ENCODE data around the gene TGFB1.
A peak's percentile ranks its signal among the peaks of the same experiment; 100 is the strongest.
"Not testable (repeated sequence)": the region's sequence is repeated elsewhere in the genome, so short reads cannot be mapped to it uniquely, and the experiment has no call there.

TGFB1 gene

GRCh38 chr19:41369769-41370168 lies 16.0 kb upstream of the TGFB1 start:
- no peak for DNase-seq (ENCODE audit: low read depth)

DNA sequence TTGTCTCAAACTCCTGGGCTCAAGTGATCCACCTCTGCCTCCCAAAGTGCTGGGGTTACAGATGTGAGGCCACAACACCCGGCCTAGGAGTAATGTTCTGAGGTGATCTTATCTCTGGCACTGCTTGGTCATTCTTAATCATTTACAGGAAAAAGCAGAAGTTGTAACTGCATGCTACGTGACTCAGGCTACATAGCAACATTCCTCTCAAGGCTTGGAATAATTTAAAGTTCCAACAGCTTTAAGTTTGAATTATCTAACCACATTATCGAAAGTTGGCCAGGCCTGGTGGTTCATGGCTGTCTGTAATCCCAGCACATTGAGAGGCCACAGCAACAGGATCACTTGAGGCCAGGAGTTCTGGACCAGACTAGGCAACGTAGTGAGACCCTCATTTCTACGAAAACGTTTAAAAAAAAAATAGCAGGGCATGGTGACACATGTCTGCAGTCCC lies 14.2 kb upstream of the TGFB1 start:
- DNase-seq (ENCODE audit: low read depth) = no peak

DNA sequence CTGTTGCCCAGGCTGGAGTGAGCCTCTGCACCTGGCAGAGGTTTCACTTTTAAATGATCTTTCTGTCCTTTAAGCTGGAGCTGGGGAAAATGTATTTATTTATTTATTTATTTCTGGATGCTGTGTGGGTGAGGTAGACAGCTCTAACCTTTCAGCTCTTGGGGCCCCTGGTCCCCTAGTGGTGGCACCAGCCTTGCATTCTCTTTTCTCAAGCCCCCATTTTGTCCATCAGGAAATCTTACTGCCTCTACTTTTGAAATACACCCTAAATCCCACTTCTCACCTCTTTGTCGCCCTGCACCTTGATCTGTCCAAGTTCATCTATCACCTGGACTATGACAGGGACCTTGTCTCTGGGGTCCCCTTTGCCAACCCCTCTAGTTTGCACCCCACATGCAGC lies 12.4 kb upstream of the TGFB1 start:
- DNase-seq (ENCODE audit: low read depth) = no peak

- no peak for DNase-seq (ENCODE audit: low read depth)
Observed at GRCh38 chr19:41364524-41365391, 11.0 kb upstream of the TGFB1 start.

DNA sequence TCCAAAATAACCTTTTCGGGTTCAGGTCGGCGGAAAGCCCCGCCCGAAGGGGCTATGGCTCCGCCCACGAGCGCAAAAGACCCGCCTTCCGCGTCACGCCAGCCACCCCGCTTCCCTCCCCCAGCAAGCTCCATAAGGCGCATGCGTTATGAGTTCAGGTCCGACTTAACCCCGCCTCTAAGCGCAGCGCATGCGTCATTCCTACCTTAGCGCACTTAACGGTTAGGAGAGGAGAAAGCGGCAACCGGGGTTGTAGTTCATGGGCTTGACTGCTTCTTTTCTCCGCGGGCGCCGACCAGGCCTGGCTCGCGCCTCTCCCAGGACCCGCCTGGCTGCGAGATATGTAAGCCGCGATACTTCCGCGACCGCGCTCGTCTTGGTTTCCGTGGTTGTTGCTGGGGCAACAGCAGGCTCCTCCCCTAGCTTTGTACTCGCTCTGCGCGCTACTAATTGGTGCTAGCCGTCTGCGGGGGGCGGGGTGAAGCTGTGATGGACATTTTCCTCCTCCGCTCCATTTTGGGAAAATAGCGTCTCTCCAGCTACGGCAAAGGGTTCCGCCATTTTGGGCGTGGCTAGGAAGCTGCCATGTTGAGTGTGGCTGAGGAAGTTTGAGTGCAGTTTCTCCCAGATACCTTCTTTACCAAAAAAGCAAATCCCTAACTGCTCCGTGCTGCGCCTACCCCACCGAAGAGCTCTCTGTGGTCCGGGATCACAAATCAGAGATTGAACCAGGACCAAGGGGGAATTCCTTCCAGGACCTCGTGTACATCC lies 10.2 kb upstream of the TGFB1 start, which contains the start of gene B9D2:
Gene B9D2, minus strand, starts transcription at position 397 of the 771 bp plus-strand sequence. CDS start 630 bp downstream, outside the sequence.
- DNase-seq (ENCODE audit: low read depth) = peak; percentile 95

DNA sequence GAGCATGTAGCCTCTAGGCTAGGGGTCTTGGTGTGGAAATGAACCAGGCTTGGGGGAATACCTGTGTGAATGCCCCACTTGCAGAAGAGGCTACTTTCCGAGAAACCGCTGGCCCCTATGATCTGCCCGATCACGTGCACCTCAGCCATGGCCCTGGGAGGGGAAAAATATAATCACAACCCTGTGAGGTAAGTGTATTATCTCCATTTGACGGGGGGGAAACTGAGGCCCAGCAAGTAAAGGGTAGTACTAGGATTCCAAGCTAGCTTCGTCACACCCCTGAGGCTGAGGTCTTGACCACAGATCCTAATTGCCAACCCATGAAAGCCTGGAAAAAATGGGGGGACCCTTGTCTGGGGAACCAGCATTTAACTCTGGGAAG lies 9.6 kb upstream of the TGFB1 start:
- DNase-seq (ENCODE audit: low read depth) = no peak

DNA sequence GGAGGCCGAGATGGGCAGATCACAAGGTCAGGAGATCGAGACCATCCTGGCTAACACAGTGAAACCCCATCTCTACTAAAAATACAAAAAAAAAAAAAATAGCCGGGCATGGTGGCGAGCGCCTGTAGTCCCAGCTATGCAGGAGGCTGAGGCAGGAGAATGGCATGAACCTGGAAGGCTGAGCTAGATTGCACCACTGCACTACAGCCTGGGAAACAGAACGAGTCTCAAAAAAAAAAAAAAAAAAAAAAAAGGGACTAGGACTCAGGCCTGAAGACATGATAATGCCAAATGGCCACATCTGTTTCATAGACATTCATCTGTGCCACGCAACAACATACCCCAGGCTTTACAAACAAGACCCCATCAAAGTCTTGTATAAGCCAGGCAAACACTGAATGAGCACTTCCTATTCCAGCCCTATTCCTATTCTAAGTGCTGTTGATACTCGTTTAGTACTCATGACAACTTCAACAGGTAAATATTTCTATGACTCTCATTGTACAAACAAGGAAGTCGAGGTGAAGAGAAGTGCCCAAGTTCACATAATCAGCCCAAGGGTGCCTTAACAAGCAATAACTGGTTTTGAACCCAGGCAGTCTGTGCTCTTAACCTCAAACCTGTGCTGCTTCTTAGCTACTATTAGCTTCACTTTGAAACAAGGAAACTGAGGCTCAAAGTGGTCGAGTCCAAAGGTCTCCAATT lies 8.6 kb upstream of the TGFB1 start:
- DNase-seq (ENCODE audit: low read depth) = no peak

DNA sequence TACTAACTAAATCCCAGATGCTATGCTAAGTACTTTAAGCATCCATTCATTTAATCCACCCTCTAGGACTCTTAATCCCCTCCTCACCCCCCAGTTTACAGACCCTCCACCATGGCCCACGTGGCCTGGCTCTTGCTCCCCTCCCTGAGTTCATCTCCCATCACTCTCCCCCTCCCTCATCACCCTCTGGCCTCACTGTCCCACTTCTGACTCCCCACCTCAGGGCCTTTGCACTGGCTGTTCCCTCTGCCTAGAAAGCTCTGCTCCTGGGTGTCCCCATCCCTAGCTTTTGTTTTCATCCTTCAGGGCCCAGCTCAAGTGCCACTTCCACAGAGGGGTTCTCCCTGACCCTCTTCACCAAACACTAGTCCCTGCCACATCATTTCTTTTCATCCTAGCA lies 6.0 kb upstream of the TGFB1 start:
- no peak for DNase-seq (ENCODE audit: low read depth)

DNA sequence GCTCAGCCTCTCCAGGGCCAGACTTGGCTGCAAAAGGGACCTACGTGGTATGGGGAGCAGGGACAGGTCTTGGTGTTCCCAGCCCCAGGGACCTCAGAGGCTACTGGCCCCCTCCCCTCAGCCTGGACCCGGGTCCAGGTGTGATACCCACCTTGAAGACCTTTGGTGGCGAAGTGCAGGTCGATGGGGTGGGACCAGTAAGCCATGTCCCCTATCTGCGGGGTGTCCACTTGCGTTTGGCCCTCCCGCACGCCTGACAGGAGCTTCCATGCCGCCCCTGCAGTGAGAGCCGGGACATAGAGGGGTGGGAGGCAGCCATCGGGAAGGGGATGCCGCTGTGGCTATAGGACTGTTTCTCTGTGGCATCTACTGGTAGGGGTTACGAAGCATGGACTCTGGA lies 4.0 kb upstream of the TGFB1 start:
- no peak for DNase-seq (ENCODE audit: low read depth)

DNA sequence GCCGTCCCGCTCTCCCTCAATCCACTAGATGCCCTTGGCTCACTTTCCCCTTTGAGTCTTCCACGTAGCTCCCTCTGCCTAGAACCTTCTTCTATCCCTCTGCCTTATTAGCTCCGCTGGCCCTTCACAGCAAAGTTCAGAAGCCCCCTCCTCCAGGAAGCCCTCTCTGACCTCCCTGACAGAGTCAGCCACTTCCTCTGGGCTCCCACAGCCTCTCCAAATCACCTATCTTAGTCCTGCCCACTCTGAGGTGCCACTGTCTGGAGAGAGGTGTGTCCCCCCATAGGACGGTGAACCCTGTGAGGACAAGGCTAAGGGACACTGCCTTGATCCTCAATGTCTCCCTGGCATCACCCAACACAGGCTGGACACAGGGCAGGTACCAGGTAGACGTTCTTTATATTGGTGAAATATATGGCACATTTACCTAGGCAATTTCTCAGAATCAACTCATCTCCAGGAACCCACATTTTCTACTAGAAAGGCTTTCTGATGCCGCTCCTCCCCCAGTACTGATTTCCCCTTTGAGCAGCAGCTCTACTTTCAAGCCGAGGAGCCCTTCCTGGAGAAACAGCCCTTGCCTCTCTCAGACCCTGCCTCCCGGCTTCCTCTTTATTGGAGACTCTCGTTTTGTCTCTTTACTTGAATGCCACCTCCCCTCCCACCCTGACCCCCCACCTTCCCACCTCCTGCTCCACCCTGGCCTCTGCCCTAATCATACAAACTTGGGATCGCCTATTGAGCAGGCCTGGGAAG lies 3.4 kb upstream of the TGFB1 start:
- no peak for DNase-seq (ENCODE audit: low read depth)

- DNase-seq (ENCODE audit: low read depth) = no peak
Observed at GRCh38 chr19:41355802-41356201, 2.1 kb upstream of the TGFB1 start.

DNA sequence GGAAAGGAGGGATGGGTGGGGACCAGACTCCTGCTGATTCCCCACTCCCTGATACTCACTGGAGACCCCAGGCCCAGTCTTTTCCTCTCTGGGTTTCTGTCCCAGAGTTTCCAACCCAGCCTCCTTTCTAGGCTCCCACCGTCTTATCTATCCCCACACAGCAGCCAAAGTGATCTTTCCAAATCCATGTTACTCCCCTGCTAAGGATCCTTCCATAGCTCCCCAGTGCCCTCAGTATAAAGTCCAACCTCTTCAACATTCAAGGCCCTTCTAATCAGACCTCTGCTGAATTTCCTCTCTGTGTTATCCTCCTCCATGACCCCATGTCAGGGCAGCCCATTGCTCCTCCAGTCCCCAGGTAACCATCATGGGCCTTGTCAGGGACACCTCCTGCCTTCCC lies 1.3 kb upstream of the TGFB1 start:
- no peak for DNase-seq (ENCODE audit: low read depth)

DNA sequence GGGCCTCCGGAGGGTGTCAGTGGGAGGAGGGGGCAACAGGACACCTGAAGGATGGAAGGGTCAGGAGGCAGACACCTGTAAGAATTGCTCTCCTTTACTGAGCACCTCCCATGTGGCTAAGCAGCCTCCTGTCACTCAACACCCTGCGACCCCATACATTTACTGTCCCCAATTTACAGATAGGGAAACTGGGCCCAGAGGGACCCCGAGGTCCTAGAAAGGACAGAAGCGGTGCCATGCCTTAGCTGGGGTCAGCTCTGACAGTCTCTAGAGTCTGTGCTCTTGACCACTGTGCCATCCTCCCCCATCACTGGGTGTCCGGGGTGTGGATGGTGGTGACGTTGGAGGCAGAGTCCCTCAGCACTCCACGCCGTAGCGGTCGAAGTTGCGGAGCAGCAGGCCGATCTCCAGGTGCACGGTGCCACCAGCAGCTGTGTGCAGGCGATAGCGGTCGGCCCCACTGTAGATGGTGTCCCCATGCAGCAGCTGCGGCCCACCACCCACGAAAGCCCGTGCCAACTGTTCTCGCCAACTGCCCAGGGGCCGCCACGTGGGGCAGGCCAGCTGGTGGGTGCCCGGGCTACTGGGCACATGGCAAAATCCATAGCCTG lies 726 bp upstream of the TGFB1 start:
- no peak for DNase-seq (ENCODE audit: low read depth)

DNA sequence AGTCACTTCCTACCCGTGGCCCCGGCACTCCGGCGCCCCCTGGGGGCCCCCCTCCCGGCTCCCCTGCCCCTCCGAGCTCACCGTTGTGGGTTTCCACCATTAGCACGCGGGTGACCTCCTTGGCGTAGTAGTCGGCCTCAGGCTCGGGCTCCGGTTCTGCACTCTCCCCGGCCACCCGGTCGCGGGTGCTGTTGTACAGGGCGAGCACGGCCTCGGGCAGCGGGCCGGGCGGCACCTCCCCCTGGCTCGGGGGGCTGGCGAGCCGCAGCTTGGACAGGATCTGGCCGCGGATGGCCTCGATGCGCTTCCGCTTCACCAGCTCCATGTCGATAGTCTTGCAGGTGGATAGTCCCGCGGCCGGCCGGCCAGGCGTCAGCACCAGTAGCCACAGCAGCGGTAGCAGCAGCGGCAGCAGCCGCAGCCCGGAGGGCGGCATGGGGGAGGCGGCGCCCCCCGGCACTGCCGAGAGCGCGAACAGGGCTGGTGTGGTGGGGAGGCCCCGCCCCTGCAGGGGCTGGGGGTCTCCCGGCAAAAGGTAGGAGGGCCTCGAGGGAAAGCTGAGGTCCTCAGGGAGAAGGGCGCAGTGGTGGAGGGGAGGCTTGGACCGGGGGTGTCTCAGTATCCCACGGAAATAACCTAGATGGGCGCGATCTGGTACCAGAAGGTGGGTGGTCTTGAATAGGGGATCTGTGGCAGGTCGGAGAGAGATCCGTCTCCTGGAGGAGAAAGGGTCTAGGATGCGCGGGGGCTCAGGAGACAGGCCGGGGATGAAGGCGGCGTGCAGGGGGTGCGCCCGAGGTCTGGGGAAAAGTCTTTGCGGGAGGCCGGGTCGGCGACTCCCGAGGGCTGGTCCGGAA lies 885 bp downstream of the TGFB1 start:
- peak; percentile 74 for DNase-seq (ENCODE audit: low read depth)

DNA sequence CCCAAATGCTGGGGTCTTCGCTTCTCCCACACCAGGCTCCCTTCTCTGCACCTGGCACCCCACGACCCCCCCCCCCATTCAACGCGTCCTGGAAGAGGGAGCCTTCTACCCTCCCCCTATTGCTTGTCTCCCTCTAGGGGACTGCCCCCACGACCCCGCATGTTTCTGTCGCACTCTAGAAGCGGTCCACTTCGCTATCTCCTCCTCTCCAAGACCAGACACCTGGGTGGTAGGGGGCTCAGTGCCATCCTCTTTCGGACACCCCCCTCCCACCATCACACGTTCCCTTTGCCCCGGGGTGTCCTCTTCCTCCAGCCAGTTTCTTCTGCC lies 1.5 kb downstream of the TGFB1 start:
- DNase-seq (ENCODE audit: low read depth) = no peak

GRCh38 chr19:41351339-41352245 lies 2.1 kb downstream of the TGFB1 start:
- peak; percentile 84 for DNase-seq (ENCODE audit: low read depth)

GRCh38 chr19:41350735-41351338 lies 2.9 kb downstream of the TGFB1 start:
- no peak for DNase-seq (ENCODE audit: low read depth)

DNA sequence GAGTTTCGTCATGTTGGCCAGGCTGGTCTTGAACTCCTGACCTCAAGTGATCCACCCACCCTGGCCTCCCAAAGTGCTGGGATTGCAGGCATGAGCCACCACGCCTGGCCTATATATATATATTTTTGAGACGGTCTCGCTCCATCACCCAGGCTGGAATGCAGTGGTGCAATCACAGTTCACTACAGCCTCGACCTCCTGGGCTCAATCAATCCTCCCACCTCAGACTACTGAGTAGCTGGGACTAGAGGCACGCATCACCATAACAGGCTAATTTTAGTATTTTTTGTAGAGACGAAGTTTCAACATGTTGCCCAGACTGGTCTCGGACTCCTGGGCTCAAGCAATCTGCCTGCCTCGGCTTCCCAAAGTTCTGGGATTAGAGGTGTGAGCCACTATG lies 6.8 kb downstream of the TGFB1 start:
- DNase-seq (ENCODE audit: low read depth) = not testable (repeated sequence)

GRCh38 chr19:41344162-41344561 lies 9.6 kb downstream of the TGFB1 start:
- no peak for DNase-seq (ENCODE audit: low read depth)

Measured in stimulated activated CD8-positive, alpha-beta memory T cell treated with anti-CD3 and anti-CD28 coated beads, Interleukin-4, amount 100 ng/mL, for 24 hours (primary cell).